Natural killer cell treated with Interleukin-12 subunit alpha and Interleukin-12 subunit beta and Interleukin-15 and Interleukin-18, amount 100 ng/mL, for 72 hours (primary cell): Measurements from ENCODE around the gene YTHDF2. TPM values are rescaled to one million over a fixed set of nuclear protein-coding genes. Genes with fewer than 3 reads are reported as not detected.
"Not testable (repeated sequence)": the region's sequence is repeated elsewhere in the genome, so short reads cannot be mapped to it uniquely, and the experiment has no call there.

ENCODE experiments used
- ATAC-seq, 2 donors: fragments of 150-1000 bp; cut with Tn5 transposase in 1 of 2; sonication (Bioruptor Pico), chemical (Tn5 transposase) in 1 of 2; 2 replicates each; pipeline ENCODE4 v1.10.0; 2021
- DNase-seq: peaks from one replicate; pipeline ENCODE4 v3.0.0; 2022; ENCODE audit warnings: low spot score
- H3K27ac Mint-ChIP-seq, 2 donors: 1 replicate in 1 of 2; 2 replicates in 1 of 2; pipeline ENCODE4 v1.8.0; 2022; ENCODE audit warnings: mixed read lengths in 2 of 2, mild to moderate bottlenecking in 1 of 2, moderate library complexity in 1 of 2
- H3K27me3 Mint-ChIP-seq, 2 donors: 1 replicate in 1 of 2; 2 replicates in 1 of 2; pipeline ENCODE4 v1.8.0; 2022; ENCODE audit warnings: mixed read lengths in 2 of 2
- H3K36me3 Mint-ChIP-seq: one replicate; pipeline ENCODE4 v1.8.0; 2022; ENCODE audit warnings: mixed read lengths
- H3K4me1 Mint-ChIP-seq, 2 donors: 1 replicate in 1 of 2; 2 replicates in 1 of 2; pipeline ENCODE4 v1.8.0; 2022; ENCODE audit warnings: low read depth in 2 of 2, mixed read lengths in 2 of 2, mild to moderate bottlenecking in 1 of 2
- H3K4me3 Mint-ChIP-seq: one replicate; pipeline ENCODE4 v1.8.0; 2022; ENCODE audit warnings: mixed read lengths
- H3K9me3 Mint-ChIP-seq: 2 replicates; pipeline ENCODE4 v1.8.0; 2022; ENCODE audit warnings: mixed read lengths
- total RNA-seq, 2 donors: library from RNA; stranded (reverse); gene quantifications; one replicate each; pipeline ENCODE4 v1.2.3, GENCODE V29; 2022

YTHDF2 gene
- total RNA-seq, result 10 to 100 TPM; 78.7 to 84.7 TPM

GRCh38 chr1:28736450-28737306 lies at the start of gene YTHDF2:
YTHDF2 (plus strand) TSS chr1:28736940; CDS start chr1:28737121, 181 bp downstream.
- Mint-ChIP-seq H3K4me1 (peaks cover 14 to 27% of the 10 kb centered on the region in 2 donors), H3K9me3 (no peaks in the 10 kb centered on the region), H3K36me3 (peaks cover 20% of the 10 kb centered on the region), H3K27ac (peak within 1 kb of the TSS; percentile 83 to 99), H3K4me3 (peak within 1 kb of the TSS; percentile 98), H3K27me3 (no peaks in the 10 kb centered on the region)
- ATAC-seq, result peak; percentile 98
- DNase-seq, result peak; percentile 99

GRCh38 chr1:28691627-28692026 lies 45.1 kb upstream of the YTHDF2 start:
- not testable (repeated sequence) for H3K27me3 Mint-ChIP-seq, H3K4me3 Mint-ChIP-seq, H3K9me3 Mint-ChIP-seq, DNase-seq, H3K4me1 Mint-ChIP-seq, H3K27ac Mint-ChIP-seq, ATAC-seq
- peaks cover 10% of the 10 kb centered on the region for H3K36me3 Mint-ChIP-seq

- peaks cover 15% of the 10 kb centered on the region for H3K36me3 Mint-ChIP-seq
- H3K9me3 Mint-ChIP-seq, result no peaks in the 10 kb centered on the region
- no peaks in the 10 kb centered on the region for H3K27me3 Mint-ChIP-seq
- H3K27ac Mint-ChIP-seq, result no peak overlapping the region
- H3K4me1 Mint-ChIP-seq, result no peaks in the 10 kb centered on the region
- ATAC-seq (no peak), DNase-seq (no peak)
- H3K4me3 Mint-ChIP-seq, result no peak overlapping the region
Measured at GRCh38 chr1:28703629-28704028, 33.1 kb upstream of the YTHDF2 start.

GRCh38 chr1:28716336-28716735 lies 20.4 kb upstream of the YTHDF2 start:
- ATAC-seq, result no peak
- DNase-seq, result no peak
- Mint-ChIP-seq H3K27me3 (no peaks in the 10 kb centered on the region), H3K9me3 (no peaks in the 10 kb centered on the region), H3K4me3 (no peak overlapping the region), H3K36me3 (peaks cover 5% of the 10 kb centered on the region), H3K4me1 (peaks cover 0 to 4% of the 10 kb centered on the region in 2 donors), H3K27ac (no peak overlapping the region)

- Mint-ChIP-seq H3K36me3 (peaks cover 5% of the 10 kb centered on the region), H3K27ac (no peak overlapping the region), H3K9me3 (no peaks in the 10 kb centered on the region), H3K27me3 (no peaks in the 10 kb centered on the region), H3K4me3 (no peak overlapping the region), H3K4me1 (peaks cover 0 to 4% of the 10 kb centered on the region in 2 donors)
- ATAC-seq (no peak), DNase-seq (no peak)
Measured at GRCh38 chr1:28718166-28718565, 18.6 kb upstream of the YTHDF2 start.

- Mint-ChIP-seq H3K27me3 (no peaks in the 10 kb centered on the region), H3K9me3 (no peaks in the 10 kb centered on the region), H3K4me1 (peaks cover 0 to 4% of the 10 kb centered on the region in 2 donors), H3K36me3 (no peaks in the 10 kb centered on the region), H3K4me3 (no peak overlapping the region), H3K27ac (no peak overlapping the region)
- no peak for ATAC-seq
- no peak for DNase-seq
Measured at GRCh38 chr1:28718586-28719331, 18.0 kb upstream of the YTHDF2 start.

- Mint-ChIP-seq H3K4me3 (no peak overlapping the region), H3K4me1 (peaks cover 0 to 2% of the 10 kb centered on the region in 2 donors), H3K36me3 (no peaks in the 10 kb centered on the region), H3K9me3 (no peaks in the 10 kb centered on the region), H3K27ac (no peak overlapping the region), H3K27me3 (no peaks in the 10 kb centered on the region)
- no peak for ATAC-seq
- DNase-seq, result no peak
Measured at GRCh38 chr1:28719332-28719619, 17.5 kb upstream of the YTHDF2 start.

GRCh38 chr1:28720376-28720775 lies 16.4 kb upstream of the YTHDF2 start:
- DNase-seq (no peak), ATAC-seq (no peak)
- H3K36me3 Mint-ChIP-seq, result no peaks in the 10 kb centered on the region
- no peaks in the 10 kb centered on the region for H3K9me3 Mint-ChIP-seq
- no peak overlapping the region for H3K27ac Mint-ChIP-seq
- no peaks in the 10 kb centered on the region for H3K4me1 Mint-ChIP-seq
- no peaks in the 10 kb centered on the region for H3K27me3 Mint-ChIP-seq
- H3K4me3 Mint-ChIP-seq, result no peak overlapping the region

- H3K36me3 Mint-ChIP-seq, H3K4me1 Mint-ChIP-seq, H3K27me3 Mint-ChIP-seq, H3K4me3 Mint-ChIP-seq, DNase-seq, H3K27ac Mint-ChIP-seq, H3K9me3 Mint-ChIP-seq, ATAC-seq: not testable (repeated sequence)
Measured at GRCh38 chr1:28721927-28722326, 14.8 kb upstream of the YTHDF2 start.

- ATAC-seq, H3K36me3 Mint-ChIP-seq, H3K4me1 Mint-ChIP-seq, H3K9me3 Mint-ChIP-seq, DNase-seq, H3K4me3 Mint-ChIP-seq, H3K27ac Mint-ChIP-seq, H3K27me3 Mint-ChIP-seq: not testable (repeated sequence)
Measured at GRCh38 chr1:28725365-28725764, 11.4 kb upstream of the YTHDF2 start.

GRCh38 chr1:28735961-28736449 lies 735 bp upstream of the YTHDF2 start:
- no peaks in the 10 kb centered on the region for H3K27me3 Mint-ChIP-seq
- DNase-seq (no peak), ATAC-seq (no peak)
- peaks cover 20% of the 10 kb centered on the region for H3K36me3 Mint-ChIP-seq
- peak overlapping the region; percentile 83 to 99 for H3K27ac Mint-ChIP-seq
- H3K9me3 Mint-ChIP-seq, result no peaks in the 10 kb centered on the region
- peaks cover 14 to 27% of the 10 kb centered on the region in 2 donors for H3K4me1 Mint-ChIP-seq
- H3K4me3 Mint-ChIP-seq, result peak overlapping the region; percentile 98

GRCh38 chr1:28737307-28738132 lies 780 bp downstream of the YTHDF2 start:
- H3K36me3 Mint-ChIP-seq, result peaks cover 26% of the 10 kb centered on the region

GRCh38 chr1:28740118-28740517 lies 3.4 kb downstream of the YTHDF2 start:
- Mint-ChIP-seq H3K36me3 (peaks cover 48% of the 10 kb centered on the region), H3K4me1 (peaks cover 36 to 56% of the 10 kb centered on the region in 2 donors)

More at GRCh38 chr1:28737307-28738132, 780 bp downstream of the YTHDF2 start:
- Mint-ChIP-seq H3K9me3 (no peaks in the 10 kb centered on the region), H3K27ac (peak overlapping the region; percentile 83 to 99), H3K4me1 (peaks cover 19 to 32% of the 10 kb centered on the region in 2 donors), H3K27me3 (no peaks in the 10 kb centered on the region), H3K4me3 (peak overlapping the region; percentile 98)
- peak; percentile 61 for DNase-seq
- no peak for ATAC-seq

More at GRCh38 chr1:28740118-28740517, 3.4 kb downstream of the YTHDF2 start:
- no peaks in the 10 kb centered on the region for H3K9me3 Mint-ChIP-seq
- no peak for DNase-seq
- H3K4me3 Mint-ChIP-seq, result peak overlapping the region; percentile 98
- no peak for ATAC-seq
- peak overlapping the region; percentile 83 to 99 for H3K27ac Mint-ChIP-seq
- no peaks in the 10 kb centered on the region for H3K27me3 Mint-ChIP-seq
